GM19238 (cell line): ENCODE data around the gene IPO4.
A peak's percentile ranks its signal among the peaks of the same experiment; 100 is the strongest.

Source experiments
- DNase-seq: peaks from one replicate; pipeline ENCODE4 v3.0.0; 2011; ENCODE audit warnings: low spot score; ENCODE audit not compliant: insufficient read length

Gene IPO4

DNA sequence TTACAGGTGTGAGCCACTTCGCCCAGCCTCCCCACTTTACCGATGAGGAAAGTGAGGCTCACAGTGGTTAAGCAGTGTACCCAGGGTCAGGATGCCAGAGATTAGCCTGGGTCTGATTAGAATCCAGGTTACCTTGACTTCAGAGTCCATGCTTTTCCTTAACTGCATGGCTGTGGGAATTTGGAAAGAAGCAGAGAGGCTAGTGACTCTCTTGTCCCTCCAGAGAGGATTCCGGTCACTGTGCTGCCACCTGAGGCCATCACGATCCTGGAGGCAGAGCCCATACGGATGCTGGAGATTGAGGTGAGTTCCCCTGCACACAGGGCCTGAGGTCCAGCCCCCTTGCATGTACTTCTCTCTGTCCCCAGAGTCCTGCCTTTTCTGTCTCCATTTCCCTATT, 12.0 kb downstream of the IPO4 start:
- DNase-seq, result no peak

DNA sequence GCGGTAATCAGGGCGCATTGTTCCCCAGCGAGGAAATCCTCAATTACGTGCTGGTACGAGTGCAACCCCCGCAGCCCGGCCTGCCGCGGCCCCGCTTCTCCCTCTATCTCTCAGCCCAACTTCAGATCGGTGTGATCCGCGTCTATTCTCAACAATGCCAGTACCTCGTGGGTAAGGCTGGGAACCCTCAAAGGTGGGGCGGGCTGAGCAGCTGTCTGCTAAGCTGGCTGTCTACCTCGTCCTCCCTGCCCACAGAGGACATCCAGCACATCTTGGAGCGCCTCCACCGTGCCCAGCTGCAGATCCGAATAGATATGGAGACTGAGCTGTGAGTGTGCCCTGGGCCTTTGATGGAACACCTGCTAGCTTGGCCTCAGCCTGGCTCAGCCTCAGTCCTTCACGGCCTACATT, 15.7 kb downstream of the IPO4 start:
- DNase-seq, result no peak

DNA sequence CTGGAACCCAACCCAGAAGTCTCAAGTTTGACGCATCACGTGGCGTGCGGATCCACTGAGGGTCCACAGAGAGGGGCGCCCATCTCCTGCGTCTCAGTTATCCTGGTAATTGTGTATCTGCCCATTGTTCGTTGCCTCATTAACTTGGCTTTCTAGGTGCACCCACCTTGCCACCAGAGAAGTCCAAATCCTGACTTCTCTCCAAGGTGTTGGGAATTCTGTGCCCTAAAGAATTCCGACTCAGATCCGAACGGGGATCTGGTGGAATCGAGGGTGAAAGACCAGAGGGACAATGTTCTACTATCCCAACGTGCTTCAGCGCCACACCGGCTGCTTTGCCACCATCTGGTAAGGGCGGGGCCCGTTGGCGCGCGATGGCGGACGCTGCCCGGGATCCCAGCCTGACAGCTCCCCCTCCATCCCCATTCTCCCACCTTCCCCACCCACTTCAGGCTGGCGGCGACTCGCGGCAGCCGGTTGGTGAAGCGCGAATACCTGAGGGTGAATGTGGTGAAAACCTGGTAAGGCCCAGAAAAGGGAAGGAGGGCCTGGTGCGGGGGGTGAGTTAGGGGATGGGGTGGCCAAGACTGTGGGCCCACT, 16.3 kb downstream of the IPO4 start:
- no peak for DNase-seq

DNA sequence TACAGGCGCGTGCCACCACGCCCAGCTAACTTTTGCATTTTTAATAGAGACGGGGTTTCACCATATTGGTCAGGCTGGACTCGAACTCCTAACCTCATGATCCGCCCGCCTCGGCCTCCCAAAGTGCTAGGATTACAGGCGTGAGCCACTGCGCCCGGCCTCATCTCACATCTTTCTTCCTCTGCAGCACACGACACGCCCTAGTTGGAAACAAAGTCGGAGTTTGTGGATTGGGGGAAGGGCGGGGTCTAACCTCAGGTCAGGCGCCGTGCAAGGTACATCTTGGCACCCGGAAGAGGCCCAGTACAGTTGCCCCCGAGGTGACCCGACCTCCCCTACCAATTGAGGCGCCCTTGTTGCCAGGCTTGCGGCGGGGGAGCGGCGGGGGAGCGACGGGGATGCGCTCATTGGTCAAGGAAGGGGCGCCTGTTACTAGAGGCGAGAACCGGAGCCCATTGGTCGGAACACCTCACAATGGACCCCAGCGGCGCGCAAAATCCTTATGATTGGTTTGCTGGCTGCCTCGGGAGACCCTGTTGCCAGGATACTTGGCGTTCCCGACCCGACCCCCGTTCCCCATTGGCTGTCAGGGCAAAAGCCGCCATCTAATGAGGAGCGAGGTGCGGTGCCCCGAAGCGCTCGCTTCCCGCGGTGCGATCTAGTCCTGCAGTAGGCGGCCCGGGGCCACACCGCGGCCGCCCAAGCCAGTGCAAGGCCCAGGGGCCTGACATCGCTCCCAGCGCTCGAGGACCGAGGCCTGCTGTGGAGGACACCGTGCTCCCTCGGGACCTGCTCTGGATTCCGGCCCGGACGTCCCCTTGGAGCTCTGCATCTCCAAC, 17.0 kb downstream of the IPO4 start, which contains the start of gene REC8:
TSS of gene REC8 (plus strand) at position 659 of the 839 bp plus-strand sequence. CDS start 473 bp downstream, outside the sequence.
- peak; percentile 93 for DNase-seq

DNA sequence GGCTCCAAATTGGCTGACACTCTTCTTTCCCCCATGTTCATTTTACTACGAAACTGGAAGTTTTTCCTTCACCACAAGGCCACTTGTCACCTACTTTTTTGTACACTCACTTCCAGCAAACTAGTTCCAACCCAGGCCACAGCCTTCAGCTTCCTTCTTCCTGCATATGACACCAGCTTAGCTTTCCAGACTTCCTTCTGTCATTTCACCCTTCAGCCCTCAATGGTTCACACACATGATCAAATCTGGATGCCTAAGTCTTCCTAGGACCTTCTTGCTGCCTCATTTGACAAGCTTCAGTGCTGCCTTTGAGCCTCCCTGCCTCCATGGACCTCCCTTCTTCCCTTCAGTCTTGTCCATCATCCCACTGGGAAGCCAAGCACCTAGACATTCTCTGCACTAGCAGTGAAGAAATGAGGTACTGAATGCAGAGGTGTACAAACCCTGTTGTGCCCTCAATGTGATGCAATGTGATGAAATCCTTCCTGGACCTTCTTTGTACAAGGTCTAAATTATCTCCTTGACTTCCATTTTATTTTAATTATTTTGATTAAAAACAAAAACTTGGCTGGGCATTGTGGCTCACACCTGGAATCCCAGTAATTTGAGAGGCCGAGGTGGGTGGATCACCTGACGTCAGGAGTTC, 21.0 kb downstream of the IPO4 start:
- no peak for DNase-seq

DNA sequence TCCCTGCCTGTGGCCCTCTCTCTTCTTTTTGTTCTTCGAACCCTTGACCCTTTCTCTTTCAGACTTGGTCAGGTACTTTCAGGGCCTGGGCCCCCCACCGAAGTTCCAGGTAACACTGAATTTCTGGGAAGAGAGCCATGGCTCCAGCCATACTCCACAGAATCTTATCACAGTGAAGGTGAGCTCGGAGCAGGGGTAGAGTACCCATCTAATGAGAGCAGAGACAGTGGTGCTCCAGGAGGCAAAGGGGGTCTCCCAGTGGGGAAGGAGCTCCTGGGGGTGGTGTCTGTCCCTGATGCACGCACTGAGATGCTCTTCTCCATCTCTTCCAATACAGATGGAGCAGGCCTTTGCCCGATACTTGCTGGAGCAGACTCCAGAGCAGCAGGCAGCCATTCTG, 22.8 kb downstream of the IPO4 start:
- no peak for DNase-seq

DNA sequence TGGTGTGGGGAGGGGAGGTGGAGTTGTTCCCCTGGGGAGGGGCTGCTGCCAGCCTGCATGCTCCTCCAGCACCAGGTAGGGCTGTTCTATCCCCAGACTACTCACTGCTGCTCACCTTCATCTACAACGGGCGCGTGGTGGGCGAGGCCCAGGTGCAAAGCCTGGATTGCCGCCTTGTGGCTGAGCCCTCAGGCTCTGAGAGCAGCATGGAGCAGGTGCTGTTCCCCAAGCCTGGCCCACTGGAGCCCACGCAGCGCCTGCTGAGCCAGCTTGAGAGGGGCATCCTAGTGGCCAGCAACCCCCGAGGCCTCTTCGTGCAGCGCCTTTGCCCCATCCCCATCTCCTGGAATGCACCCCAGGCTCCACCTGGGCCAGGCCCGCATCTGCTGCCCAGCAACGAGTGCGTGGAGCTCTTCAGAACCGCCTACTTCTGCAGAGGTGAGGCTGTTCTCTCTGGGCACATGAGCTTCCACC, 24.1 kb downstream of the IPO4 start:
- no peak for DNase-seq

DNA sequence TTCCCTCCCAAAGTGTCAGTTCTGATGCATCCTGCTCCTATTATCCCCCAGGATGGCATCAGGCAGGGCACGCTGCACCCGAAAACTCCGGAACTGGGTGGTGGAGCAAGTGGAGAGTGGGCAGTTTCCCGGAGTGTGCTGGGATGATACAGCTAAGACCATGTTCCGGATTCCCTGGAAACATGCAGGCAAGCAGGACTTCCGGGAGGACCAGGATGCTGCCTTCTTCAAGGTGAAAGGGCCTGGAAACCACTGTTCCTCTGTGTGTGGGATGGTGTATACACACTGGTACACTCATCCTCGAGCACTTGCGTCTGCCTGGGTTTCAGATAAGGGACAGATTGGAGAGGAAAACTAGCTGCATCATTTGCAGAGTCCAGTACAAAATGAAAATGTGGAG, 26.5 kb downstream of the IPO4 start:
- DNase-seq, result no peak

DNA sequence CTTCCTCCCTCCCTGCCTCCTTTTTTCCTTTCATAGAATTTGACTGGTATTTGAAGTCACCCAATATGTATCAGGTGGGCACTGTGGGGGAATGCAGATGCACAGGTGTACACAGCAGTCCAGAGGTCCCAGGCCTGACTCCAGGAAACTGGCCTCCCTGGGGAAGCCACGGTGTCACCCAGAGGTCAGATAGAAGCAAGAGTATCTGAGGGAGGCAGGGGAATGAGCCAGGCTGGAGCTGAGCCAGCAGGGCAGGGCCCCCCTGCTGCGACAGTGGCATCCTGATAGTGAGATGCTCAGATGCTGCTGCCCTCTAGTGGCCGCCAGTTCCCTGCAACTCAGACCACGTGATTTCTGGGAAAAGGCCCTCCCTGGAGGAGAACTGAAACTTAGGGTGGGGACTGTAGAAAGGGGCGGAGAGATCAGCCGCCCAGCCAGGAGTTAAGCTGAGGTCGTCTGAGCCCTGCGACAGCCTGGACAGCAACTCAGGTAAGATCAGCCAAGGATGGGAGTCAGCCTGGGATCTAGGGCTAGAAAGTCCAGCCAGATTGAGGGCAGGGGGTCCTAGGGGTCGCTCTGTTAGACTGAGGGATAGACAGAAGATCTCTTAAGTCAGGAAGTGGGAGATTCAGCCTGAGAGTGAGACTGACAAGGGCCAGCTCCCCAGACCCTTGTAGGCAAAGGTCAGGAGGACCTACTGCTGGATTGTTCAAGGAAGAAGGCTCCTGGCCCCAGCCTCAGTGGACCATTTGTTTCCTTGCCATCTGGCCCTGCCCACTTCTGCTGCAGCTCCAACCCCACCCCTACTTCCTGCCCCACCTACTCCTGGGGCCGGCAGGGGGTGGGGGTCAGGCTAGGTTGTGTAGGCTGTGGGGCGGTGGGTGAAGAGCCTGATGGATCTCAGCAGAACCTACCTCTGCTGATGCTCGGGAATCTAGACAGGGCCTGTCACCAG, 27.5 kb downstream of the IPO4 start, which contains the start of gene IRF9:
TSS of gene IRF9 (plus strand) at position 416 of the 955 bp plus-strand sequence. CDS start 880 bp downstream, outside the sequence.
- DNase-seq, result peak; percentile 93

DNA sequence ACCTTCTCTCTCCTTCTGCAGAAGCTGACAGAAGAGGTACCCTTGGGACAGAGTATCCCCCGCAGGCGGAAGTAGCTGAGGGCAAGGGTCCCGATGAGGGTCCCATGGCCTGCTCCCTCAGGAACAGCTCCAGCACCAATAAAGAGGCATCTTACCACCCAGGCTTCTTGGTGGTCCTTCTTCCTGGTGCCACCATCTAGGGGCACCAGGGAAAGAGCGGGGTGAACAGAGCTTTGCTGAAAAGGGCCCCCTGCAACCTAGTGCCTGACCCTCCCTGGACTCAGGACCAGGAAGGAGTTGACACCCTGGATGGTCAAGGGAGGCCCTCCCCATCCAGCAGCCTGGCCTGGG, 28.1 kb downstream of the IPO4 start:
- DNase-seq, result no peak

DNA sequence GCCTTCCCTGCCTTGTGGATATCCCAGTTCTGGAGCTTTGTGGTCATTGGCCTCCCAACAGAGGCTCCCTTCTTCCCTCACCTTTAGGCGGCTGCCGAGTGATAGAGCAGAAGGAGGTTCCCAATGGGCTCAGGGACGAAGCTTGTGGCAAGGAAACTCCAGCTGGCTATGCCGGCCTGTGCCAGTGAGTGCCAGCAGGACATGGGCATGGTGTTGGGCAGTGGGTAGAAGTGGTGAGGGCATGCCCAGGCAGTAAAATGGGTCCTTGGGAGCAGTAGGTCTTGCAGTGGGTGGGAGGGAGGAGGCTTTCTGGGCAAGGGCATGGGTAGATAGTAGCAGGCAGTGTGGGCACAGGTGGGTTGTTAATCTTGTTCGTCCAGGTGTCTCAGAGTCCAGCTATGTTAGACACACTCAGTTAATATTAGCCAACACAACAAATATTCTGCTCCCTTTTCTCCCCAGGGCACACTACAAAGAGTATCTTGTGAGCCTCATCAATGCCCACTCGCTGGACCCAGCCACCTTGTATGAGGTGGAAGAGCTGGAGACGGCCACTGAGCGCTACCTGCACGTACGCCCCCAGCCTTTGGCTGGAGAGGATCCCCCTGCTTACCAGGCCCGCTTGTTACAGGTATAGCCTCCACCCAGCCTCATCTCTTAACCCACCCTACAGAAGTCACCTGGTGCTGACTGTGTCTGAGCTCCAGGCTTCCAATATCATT, 28.7 kb downstream of the IPO4 start:
- no peak for DNase-seq

DNA sequence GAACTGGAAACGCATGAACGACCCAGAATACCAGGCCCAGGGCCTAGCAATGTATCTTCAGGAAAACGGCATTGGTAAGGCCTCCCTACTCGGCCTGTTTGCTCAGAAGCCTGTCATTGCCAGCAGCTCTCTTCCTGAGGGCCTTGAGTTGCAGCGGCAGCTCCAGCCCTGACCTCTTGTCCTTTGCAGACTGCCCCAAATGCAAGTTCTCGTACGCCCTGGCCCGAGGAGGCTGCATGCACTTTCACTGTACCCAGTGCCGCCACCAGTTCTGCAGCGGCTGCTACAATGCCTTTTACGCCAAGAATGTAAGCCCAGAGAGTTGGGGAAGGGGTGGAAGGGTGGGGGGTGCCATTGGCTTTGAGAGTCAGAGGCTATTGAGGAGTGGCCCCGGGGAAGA, 31.3 kb downstream of the IPO4 start:
- DNase-seq, result no peak

DNA sequence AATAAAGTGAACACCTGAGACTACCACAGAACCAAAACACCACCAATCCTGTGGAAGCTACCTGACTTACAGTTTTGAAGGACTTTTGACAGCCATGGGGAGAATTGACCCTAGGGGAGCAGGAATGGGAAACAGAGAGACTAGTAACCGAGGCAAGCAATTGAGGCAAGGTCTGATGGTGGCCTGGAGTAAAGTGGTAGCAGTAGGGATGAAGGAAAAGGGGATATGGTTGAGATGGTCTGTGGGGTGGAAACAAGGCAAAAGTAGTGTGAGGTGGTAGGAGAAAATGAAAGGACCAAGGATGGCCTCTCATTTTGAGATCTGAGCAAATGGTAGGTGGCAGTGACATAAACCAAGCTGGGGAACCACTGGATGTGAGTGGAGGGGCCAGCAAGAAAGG, 31.8 kb downstream of the IPO4 start:
- DNase-seq, result no peak

DNA sequence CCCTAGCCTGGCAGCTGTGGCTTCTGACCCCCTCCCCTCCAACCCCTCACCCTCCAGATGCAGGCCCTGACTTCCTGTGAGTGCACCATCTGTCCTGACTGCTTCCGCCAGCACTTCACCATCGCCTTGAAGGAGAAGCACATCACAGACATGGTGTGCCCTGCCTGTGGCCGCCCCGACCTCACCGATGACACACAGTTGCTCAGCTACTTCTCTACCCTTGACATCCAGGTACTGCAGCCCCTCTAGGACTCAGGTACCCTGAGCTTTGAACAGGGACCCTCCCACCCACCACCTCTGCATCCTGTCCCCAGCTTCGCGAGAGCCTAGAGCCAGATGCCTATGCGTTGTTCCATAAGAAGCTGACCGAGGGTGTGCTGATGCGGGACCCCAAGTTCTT, 33.5 kb downstream of the IPO4 start:
- DNase-seq, result no peak

DNA sequence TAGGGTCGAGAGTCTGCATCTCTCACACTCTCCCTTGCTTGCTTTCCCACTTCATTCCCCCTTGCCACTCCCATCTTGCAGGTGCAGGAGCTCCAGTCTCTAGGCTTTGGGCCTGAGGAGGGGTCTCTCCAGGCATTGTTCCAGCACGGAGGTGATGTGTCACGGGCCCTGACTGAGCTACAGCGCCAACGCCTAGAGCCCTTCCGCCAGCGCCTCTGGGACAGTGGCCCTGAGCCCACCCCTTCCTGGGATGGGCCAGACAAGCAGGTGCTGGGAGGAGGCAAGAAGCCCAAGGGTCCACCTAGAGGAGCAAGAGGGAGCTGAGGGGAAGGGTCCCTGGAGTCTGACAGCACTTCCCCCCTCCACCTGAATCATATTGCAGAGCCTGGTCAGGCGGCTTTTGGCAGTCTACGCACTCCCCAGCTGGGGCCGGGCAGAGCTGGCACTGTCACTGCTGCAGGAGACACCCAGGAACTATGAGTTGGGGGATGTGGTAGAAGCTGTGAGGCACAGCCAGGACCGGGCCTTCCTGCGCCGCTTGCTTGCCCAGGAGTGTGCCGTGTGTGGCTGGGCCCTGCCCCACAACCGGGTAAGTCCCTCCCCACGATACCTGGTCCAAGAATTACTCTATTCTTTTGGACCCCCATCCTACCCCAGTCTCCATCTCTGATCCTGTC, 37.1 kb downstream of the IPO4 start:
- DNase-seq, result no peak

DNA sequence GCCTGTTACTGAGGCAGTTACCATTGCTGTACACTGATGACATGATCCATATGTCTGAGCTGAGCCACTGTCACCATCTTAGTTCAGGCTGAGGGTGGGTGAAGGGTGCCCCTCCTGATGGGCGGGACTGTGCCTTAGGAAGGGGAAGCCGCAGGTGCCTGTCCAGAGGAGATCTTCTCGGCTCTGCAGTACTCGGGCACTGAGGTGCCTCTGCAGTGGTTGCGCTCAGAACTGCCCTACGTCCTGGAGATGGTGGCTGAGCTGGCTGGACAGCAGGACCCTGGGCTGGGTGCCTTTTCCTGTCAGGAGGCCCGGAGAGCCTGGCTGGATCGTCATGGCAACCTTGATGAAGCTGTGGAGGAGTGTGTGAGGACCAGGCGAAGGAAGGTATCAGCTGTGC, 37.6 kb downstream of the IPO4 start:
- no peak for DNase-seq

DNA sequence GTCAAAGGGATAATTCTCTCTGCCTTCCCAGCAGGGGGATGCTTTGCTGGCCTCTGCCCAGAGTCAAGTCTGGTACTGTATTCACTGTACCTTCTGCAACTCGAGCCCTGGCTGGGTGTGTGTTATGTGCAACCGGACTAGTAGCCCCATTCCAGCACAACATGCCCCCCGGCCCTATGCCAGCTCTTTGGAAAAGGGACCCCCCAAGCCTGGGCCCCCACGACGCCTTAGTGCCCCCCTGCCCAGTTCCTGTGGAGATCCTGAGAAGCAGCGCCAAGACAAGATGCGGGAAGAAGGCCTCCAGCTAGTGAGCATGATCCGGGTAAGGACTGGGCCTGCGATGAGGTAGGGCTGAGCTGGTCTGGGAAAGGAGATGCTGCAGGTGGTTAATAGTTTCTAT, 38.0 kb downstream of the IPO4 start:
- DNase-seq, result no peak

DNA sequence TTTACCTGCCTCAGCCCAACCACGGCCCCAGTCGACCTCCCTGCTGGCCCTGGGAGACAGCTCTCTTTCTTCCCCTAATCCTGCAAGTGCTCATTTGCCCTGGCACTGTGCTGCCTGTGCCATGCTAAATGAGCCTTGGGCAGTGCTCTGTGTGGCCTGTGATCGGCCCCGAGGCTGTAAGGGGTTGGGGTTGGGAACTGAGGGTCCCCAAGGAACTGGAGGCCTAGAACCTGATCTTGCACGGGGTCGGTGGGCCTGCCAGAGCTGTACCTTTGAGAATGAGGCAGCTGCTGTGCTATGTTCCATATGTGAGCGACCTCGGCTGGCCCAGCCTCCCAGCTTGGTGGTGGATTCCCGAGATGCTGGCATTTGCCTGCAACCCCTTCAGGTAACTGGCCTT, 38.6 kb downstream of the IPO4 start:
- no peak for DNase-seq

DNA sequence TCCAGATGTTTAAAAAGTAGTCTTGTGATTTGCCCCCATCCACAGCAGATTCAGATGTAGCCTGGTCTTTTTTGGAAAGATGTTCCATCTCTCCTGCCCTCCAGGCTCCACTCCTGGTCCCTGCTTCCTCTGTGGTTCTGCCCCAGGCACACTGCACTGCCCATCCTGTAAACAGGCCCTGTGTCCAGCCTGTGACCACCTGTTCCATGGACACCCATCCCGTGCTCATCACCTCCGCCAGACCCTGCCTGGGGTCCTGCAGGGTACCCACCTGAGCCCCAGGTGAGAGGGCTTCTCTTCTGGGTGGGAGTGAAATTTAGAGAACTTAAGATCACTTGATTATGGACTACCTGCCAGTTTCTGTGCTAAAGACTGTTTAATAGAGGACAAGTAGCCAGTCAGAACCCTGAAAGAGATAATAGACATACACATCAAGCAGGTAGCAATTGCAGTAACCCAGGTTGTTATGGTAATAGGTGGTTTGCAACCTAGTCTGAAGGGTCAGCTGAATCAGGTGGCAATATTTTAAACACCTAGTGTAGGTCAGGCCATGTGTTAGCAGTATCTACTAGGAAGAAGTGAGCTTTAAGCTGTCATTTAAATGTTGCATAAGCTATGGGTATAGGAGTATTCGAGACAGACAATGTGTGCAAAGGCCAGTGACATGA, 39.2 kb downstream of the IPO4 start:
- DNase-seq, result no peak
